Stimulated activated CD8-positive, alpha-beta memory T cell treated with anti-CD3 and anti-CD28 coated beads, Interleukin-12 subunit alpha, Interleukin-12 subunit beta, amount 100 ng/mL, for 24 hours (primary cell): ENCODE measurements around the gene H6PD.

ENCODE experiments used
- DNase-seq: peaks from one replicate; pipeline ENCODE4 v3.0.0-alpha.2; 2020; ENCODE audit errors: extremely low read depth

Gene H6PD

GRCh38 chr1:9256332-9256731 is 21.8 kb downstream of the H6PD start:
- no peak for DNase-seq

- no peak for DNase-seq
Measured at GRCh38 chr1:9257851-9258250, 23.3 kb downstream of the H6PD start.

GRCh38 chr1:9258629-9259028 is 24.1 kb downstream of the H6PD start:
- DNase-seq = no peak

- DNase-seq = no peak
Measured at GRCh38 chr1:9260059-9260766, 25.6 kb downstream of the H6PD start.

- no peak for DNase-seq
Measured at GRCh38 chr1:9261496-9261895, 26.9 kb downstream of the H6PD start.

GRCh38 chr1:9262096-9262986 is 27.8 kb downstream of the H6PD start:
- DNase-seq = no peak

GRCh38 chr1:9263276-9263855 is 28.8 kb downstream of the H6PD start:
- no peak for DNase-seq

- no peak for DNase-seq
Measured at GRCh38 chr1:9263984-9264872, 29.7 kb downstream of the H6PD start.

- no peak for DNase-seq
Measured at GRCh38 chr1:9265037-9265436, 30.5 kb downstream of the H6PD start.

- no peak for DNase-seq
Measured at GRCh38 chr1:9265968-9266367, 31.4 kb downstream of the H6PD start.

GRCh38 chr1:9267352-9267686 is 32.7 kb downstream of the H6PD start:
- DNase-seq = no peak

GRCh38 chr1:9267827-9268581 is 33.4 kb downstream of the H6PD start:
- DNase-seq = no peak

- no peak for DNase-seq
Measured at GRCh38 chr1:9269078-9269501, 34.5 kb downstream of the H6PD start.

GRCh38 chr1:9269721-9270120 is 35.1 kb downstream of the H6PD start:
- no peak for DNase-seq

GRCh38 chr1:9270290-9270883 is 35.8 kb downstream of the H6PD start:
- no peak for DNase-seq

GRCh38 chr1:9271283-9271682 is 36.7 kb downstream of the H6PD start:
- DNase-seq = no peak

- no peak for DNase-seq
Measured at GRCh38 chr1:9271861-9272595, 37.5 kb downstream of the H6PD start.

GRCh38 chr1:9273177-9273576 is 38.6 kb downstream of the H6PD start:
- DNase-seq = no peak

- no peak for DNase-seq
Measured at GRCh38 chr1:9275161-9275560, 40.6 kb downstream of the H6PD start.

GRCh38 chr1:9275567-9276034 is 41.0 kb downstream of the H6PD start:
- DNase-seq = peak; percentile 68
